DOHH2 (cell line): ENCODE results near the gene SH3TC2.

Experiments
- H3F3A ChIP-seq: fragments of 200-600 bp; sonication (generic), shearing (Covaris generic); 2 replicates; pipeline ENCODE4 v1.6.0; 2016; ENCODE audit warnings: antibody characterized with exemption, mild to moderate bottlenecking; ENCODE audit not compliant: control insufficient read depth, insufficient read depth
- H3K27ac ChIP-seq: fragments of 200-600 bp; sonication (generic); 2 replicates; pipeline ENCODE4 v1.5.1; 2014; ENCODE audit warnings: low read depth, mild to moderate bottlenecking, low read length, moderate library complexity
- H3K27me3 ChIP-seq: fragments of 200-600 bp; sonication (generic); 2 replicates; pipeline ENCODE4 v1.6.1; 2014; ENCODE audit warnings: mild to moderate bottlenecking, low read length, mixed read lengths; ENCODE audit not compliant: control insufficient read depth
- H3K36me3 ChIP-seq: fragments of 200-600 bp; sonication (generic); 2 replicates; pipeline ENCODE4 v1.6.1; 2014; ENCODE audit warnings: mild to moderate bottlenecking, low read length, moderate library complexity, mixed read lengths; ENCODE audit not compliant: control insufficient read depth
- H3K4me1 ChIP-seq: fragments of 200-600 bp; sonication (generic); 2 replicates; pipeline ENCODE4 v1.6.1; 2014; ENCODE audit warnings: mild to moderate bottlenecking, low read length, mixed read lengths; ENCODE audit not compliant: control insufficient read depth
- H3K4me2 ChIP-seq: fragments of 200-600 bp; sonication (generic); 2 replicates; pipeline ENCODE4 v1.6.0; 2014; ENCODE audit warnings: mild to moderate bottlenecking, low read length, moderate library complexity
- H3K4me3 ChIP-seq: fragments of 200-600 bp; sonication (generic); 2 replicates; pipeline ENCODE4 v1.5.1; 2014; ENCODE audit warnings: mild to moderate bottlenecking, low read length, mixed read lengths
- H3K79me2 ChIP-seq: fragments of 200-600 bp; sonication (generic); 2 replicates; pipeline ENCODE4 v1.6.1; 2014; ENCODE audit warnings: mild to moderate bottlenecking, low read length, mixed read lengths; ENCODE audit not compliant: control insufficient read depth
- H3K9me2 ChIP-seq: fragments of 200-600 bp; sonication (generic); replicated peaks from 2 replicates; pipeline ENCODE4 v1.6.1; 2014; ENCODE audit warnings: mild to moderate bottlenecking, low read length, mixed read lengths; ENCODE audit not compliant: control insufficient read depth
- H3K9me3 ChIP-seq: fragments of 200-600 bp; sonication (generic); 2 replicates; pipeline ENCODE4 v1.6.1; 2014; ENCODE audit warnings: antibody characterized with exemption, low read length, mixed read lengths; ENCODE audit not compliant: control insufficient read depth, insufficient read depth
- H4K20me1 ChIP-seq: fragments of 200-600 bp; sonication (generic); 2 replicates; pipeline ENCODE4 v1.6.0; 2014; ENCODE audit warnings: low read depth, mild to moderate bottlenecking, antibody characterized with exemption, low read length, moderate library complexity; ENCODE audit not compliant: control insufficient read depth, insufficient read depth
- EZH2phosphoT487 ChIP-seq: fragments of 200-600 bp; sonication (generic); IDR thresholded peaks from 2 replicates; pipeline ENCODE4 v1.6.1; 2017; ENCODE audit warnings: borderline replicate concordance, mild to moderate bottlenecking, antibody characterized with exemption, low read length, moderate library complexity, mixed read lengths
- TF ChIP-seq, protein P1 (sequence below): fragments of 200-600 bp; sonication (generic); IDR thresholded peaks from one replicate; pipeline ENCODE4 v1.5.1; 2014; ENCODE audit warnings: antibody characterized with exemption, mild to moderate bottlenecking, low read depth, low read length; ENCODE audit not compliant: poor library complexity, severe bottlenecking

SH3TC2 gene

DNA sequence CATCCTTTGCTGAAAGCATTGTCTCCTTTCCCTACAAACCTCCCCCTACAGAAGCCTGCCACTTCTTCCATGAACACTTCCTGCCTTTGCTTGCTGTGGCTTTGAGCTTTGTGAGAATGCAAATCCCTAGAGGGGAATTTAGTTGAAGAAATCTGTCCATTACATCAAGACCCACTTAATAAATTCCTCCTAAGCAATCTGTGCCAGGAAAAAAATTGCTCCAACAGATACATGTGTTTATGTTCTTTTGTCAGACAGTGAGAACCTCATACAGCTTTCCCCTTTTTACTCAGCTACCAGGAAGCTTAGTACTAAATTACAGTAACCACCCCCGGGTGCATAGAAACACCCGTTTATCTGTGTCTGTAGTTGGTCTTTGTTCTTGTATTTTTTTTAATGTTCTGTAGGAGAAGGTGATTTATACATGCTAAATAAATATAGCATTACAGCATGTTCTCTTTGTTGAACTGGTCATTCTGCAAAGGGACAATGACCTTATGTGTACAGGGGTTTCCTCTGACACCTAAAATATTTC, 43.9 kb downstream of the SH3TC2 start:
- H3K4me2 ChIP-seq, result no peak overlapping the region
- no peak overlapping the region for H3K27ac ChIP-seq
- no peaks in the 10 kb centered on the region for H3K9me2 ChIP-seq

DNA sequence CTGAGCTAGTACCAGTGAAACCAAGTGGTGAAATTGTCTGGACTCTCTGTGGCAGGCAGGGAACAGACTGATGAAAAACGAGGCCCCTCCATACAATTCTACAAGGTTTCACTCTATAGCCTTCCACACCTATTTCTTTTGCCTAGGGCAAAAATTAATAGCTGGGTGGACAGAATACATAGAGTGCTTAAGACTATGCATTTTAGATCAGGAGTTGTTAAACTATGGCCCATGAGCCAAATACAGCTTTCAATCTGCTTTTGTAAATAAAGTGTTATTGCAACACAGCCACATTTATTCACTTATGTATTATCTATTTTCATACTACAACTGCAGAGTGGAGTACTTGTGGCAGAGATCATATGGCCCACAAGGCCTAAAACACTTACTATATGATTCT, 45.2 kb downstream of the SH3TC2 start:
- Histone ChIP-seq H3K9me2 (no peaks in the 10 kb centered on the region), H3K79me2 (no peaks in the 10 kb centered on the region), H3K9me3 (no peaks in the 10 kb centered on the region), H3K27me3 (no peaks in the 10 kb centered on the region), H3K4me2 (no peak overlapping the region), H3K4me3 (no peak overlapping the region), H3K36me3 (no peaks in the 10 kb centered on the region), H4K20me1 (no peaks in the 10 kb centered on the region), H3F3A (no peaks in the 10 kb centered on the region), H3K27ac (no peak overlapping the region), H3K4me1 (no peaks in the 10 kb centered on the region)
- TF ChIP-seq, protein P1, sequence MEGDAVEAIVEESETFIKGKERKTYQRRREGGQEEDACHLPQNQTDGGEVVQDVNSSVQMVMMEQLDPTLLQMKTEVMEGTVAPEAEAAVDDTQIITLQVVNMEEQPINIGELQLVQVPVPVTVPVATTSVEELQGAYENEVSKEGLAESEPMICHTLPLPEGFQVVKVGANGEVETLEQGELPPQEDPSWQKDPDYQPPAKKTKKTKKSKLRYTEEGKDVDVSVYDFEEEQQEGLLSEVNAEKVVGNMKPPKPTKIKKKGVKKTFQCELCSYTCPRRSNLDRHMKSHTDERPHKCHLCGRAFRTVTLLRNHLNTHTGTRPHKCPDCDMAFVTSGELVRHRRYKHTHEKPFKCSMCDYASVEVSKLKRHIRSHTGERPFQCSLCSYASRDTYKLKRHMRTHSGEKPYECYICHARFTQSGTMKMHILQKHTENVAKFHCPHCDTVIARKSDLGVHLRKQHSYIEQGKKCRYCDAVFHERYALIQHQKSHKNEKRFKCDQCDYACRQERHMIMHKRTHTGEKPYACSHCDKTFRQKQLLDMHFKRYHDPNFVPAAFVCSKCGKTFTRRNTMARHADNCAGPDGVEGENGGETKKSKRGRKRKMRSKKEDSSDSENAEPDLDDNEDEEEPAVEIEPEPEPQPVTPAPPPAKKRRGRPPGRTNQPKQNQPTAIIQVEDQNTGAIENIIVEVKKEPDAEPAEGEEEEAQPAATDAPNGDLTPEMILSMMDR, result no peak
- TF ChIP-seq EZH2phosphoT487, result no peak

More for the DNA sequence above, 43.9 kb downstream of the SH3TC2 start:
- Histone ChIP-seq H3K27me3 (no peaks in the 10 kb centered on the region), H3K79me2 (no peaks in the 10 kb centered on the region), H3F3A (no peaks in the 10 kb centered on the region), H3K4me3 (no peak overlapping the region), H3K36me3 (no peaks in the 10 kb centered on the region), H3K4me1 (no peaks in the 10 kb centered on the region), H4K20me1 (no peaks in the 10 kb centered on the region), H3K9me3 (no peaks in the 10 kb centered on the region)
- no peak for TF ChIP-seq EZH2phosphoT487
- TF ChIP-seq, protein P1, result no peak

DNA sequence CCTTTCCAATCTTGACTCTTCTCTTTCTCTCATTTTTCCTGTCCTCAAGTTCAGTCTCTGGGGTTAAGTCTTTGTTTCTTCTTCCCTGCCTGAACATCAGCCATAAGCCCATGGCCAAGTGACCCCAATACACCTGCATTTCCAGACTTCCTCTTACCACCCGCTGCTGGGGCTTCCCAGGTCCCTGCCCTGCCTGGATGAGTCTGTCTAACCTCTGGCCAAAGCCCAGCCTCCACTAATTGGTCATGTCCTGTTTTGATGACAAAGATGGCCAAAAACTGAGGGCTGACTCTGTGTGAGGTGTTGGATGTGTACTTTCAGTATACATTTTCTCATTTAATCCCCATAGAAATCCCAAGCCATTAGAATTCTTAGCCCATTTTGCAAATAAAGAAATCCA, 47.3 kb downstream of the SH3TC2 start:
- H3K9me3 ChIP-seq, result no peaks in the 10 kb centered on the region

More for the DNA sequence above, 47.3 kb downstream of the SH3TC2 start:
- Histone ChIP-seq H3K27me3 (no peaks in the 10 kb centered on the region), H3K4me2 (no peak overlapping the region), H4K20me1 (no peaks in the 10 kb centered on the region), H3K27ac (no peak overlapping the region), H3K4me1 (no peaks in the 10 kb centered on the region), H3K9me2 (no peaks in the 10 kb centered on the region), H3K79me2 (no peaks in the 10 kb centered on the region), H3K4me3 (no peak overlapping the region), H3F3A (no peaks in the 10 kb centered on the region), H3K36me3 (no peaks in the 10 kb centered on the region)
- TF ChIP-seq, protein P1, result no peak
- TF ChIP-seq EZH2phosphoT487, result no peak
